Posterior vena cava (tissue), 2 donors: ENCODE data around the gene TMEM45A. TPM values are rescaled to one million over a fixed set of nuclear protein-coding genes. Genes with fewer than 3 reads are reported as not detected.
"Not testable (repeated sequence)": the region's sequence is repeated elsewhere in the genome, so short reads cannot be mapped to it uniquely, and the experiment has no call there.

Experiments used
- DNase-seq: peaks from one replicate; pipeline ENCODE4 v3.0.0-alpha.2; 2020; ENCODE audit warnings: low spot score
- intact Hi-C, 2 donors: fragments of 100-400 bp; cut with DNase I; formaldehyde crosslinking; loops; one replicate each; pipeline versions ENCODE4 v1.14.1 to v1.14.2; 2022 to 2023
- total RNA-seq, 2 donors: library from RNA; stranded (reverse); fragmentation: NEBNext Ultra II Directional; extraction: Animal tissue kit (Norgen Biotek cat#: 25700); gene quantifications; one replicate each; pipeline ENCODE4 v1.2.1, GENCODE V29; 2021
- donor health status: DM: yes; HTN: yes; CAD: no.
- donor health status: DM: yes; HTN: yes; CAD: no.

Gene TMEM45A
- total RNA-seq, 2 donors from 2014 or later, result 34.5 to 75.3 TPM

DNA sequence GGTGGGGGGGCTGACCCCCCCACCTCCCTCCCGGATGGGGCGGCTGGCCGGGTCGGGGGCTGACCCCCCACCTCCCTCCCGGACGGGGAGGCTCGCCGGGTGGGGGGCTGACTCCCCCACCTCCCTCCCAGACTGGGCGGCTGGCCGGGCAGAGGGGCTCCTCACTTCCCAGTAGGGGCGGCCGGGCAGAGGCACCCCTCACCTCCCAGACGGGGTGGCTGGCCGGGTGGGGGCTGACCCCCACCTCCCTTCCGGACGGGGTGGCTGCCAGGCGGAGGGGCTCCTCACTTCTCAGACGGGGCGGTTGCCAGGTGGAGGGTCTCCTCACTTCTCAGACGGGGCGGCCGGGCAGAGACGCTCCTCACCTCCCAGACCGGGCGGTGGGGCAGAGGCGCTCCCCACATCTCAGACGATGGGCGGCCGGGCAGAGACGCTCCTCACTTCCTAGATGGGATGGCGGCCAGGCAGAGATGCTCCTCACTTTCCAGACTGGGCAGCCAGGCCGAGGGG is 14.5 kb upstream of the TMEM45A start:
- DNase-seq, intact Hi-C loops: not testable (repeated sequence)

DNA sequence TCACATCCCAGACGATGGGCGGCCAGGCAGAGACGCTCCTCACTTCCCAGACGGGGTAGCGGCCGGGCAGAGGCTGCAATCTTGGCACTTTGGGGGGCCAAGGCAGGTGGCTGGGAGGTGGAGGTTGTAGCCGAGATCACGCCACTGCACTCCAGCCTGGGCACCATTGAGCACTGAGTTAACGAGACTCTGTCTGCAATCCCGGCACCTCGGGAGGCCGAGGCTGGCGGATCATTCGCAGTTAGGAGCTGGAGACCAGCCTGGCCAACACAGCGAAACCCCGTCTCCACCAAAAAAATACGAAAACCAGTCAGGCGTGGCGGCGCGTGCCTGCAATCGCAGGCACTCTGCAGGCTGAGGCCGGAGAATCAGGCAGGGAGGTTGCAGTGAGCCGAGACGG is 13.9 kb upstream of the TMEM45A start:
- intact Hi-C loops, DNase-seq: not testable (repeated sequence)

GRCh38 chr3:100480081-100480480 is 12.3 kb upstream of the TMEM45A start:
- DNase-seq, result no peak
- intact Hi-C loops, result no loop called here

DNA sequence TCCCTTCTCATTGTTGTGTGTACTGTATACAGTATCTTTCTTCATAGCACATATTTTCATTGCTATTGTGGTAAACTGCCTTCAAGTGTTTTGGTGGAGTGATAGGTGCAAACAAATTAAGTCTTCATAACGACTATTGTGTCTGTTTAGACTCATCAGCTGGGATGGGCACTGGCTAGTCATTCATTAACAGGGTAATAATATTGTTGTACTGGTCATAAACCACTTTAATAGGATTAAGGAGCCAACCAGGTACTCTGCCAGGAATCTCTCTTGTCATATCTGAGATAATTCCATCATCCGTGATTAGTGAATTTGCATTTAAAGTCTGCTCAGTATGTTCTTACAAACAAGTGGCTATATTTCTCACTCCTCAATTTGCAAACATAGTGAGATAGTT is 10.2 kb upstream of the TMEM45A start:
- no peak for DNase-seq

DNA sequence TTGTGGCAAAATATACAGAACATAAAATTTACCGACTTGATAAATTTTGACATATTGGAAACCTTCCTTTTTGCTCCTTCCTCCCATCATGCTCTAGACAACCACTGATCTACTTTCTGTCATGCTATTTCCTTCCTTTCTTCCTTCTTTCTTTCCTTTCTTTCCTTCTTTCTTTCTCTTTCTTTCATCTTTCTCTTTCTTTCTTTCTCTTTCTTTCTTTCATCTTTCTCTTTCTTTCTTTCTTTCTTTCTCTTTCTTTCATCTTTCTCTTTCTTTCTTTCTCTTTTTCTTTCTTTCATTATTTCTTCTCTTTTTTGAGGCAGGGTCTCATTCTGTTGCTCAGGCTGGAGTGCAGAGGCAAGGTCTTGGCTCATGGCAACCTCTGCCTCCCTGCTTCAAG is 8.9 kb upstream of the TMEM45A start:
- intact Hi-C loops, result no loop called here
- no peak for DNase-seq

More for the DNA sequence above, 10.2 kb upstream of the TMEM45A start:
- intact Hi-C loops, result no loop called here

GRCh38 chr3:100486808-100487207 is 5.6 kb upstream of the TMEM45A start:
- no peak for DNase-seq
- intact Hi-C loops, result no loop called here

DNA sequence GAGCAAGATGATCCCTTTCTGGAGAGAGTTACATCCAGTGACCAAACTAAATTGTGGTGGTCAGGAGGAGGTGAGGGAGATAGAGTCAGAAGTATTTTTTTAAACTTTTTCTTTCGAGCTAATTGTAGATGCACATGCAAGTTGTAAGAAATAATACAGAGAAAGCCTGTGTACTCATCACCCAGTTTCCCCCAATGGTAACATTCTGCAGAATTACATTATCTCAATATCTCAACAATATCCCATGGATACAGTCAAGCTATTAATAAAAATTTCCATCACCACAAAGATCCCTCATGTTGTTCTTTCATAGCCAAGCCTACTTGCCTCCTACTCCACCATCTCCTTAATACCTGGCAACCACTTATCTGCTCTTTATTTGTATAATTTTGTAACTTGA is 3.3 kb upstream of the TMEM45A start:
- intact Hi-C loops, result no loop called here

DNA sequence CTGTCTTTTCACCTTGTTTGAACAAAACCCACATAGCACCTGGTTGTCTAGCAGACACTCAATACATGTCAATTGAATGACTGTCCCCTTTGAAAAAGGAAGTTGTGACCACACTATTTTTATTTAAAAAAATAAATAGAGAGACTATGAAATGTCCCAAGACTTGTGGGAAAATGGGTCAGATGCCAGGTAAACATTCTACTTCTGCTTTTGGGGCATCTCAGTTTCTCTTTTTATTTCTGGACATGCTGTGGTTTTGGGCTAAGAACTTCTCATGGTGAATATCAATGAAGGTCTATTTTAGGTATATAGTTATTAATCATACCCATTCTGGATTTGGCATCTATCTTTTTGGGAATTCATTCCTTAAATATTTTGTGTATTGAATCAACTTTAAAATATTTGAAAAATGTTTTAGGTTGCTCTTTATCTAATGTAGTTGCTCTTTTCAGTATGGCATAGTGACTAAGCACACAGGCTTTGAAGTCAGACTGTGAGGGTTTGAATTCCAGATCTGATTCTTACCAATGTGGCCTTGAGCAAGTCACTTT is 4.4 kb downstream of the TMEM45A start:
- intact Hi-C loops, result no loop called here
- DNase-seq, result no peak

More for the DNA sequence above, 3.3 kb upstream of the TMEM45A start:
- DNase-seq, result no peak

GRCh38 chr3:100499651-100500050 is 7.2 kb downstream of the TMEM45A start:
- intact Hi-C loops, result no loop called here
- DNase-seq, result no peak

GRCh38 chr3:100500320-100500880 is 8.0 kb downstream of the TMEM45A start:
- DNase-seq, result no peak
- intact Hi-C loops, result no loop called here

DNA sequence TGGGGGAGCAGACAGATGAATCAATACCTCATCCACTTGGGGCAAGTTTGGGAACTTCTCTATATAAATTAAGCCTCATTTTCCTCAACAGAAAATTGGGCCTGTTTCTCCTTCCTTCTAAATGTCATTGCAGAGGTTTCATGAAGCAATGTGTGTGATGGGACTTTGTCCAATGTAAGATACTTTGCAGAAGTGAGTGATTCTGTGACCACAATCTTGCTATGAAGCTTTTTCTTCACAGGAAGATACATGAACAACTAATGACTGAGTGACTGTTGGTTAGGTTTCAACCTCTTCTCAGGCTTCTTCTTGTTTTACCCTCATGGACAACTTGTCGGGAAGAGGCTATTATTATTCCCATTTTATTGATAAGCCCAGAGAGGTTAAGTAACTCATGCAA is 11.0 kb downstream of the TMEM45A start:
- intact Hi-C loops, result no loop called here
- DNase-seq, result no peak

- DNase-seq, result no peak
- intact Hi-C loops, result no loop called here
Observed at GRCh38 chr3:100506355-100506754, 13.9 kb downstream of the TMEM45A start.

DNA sequence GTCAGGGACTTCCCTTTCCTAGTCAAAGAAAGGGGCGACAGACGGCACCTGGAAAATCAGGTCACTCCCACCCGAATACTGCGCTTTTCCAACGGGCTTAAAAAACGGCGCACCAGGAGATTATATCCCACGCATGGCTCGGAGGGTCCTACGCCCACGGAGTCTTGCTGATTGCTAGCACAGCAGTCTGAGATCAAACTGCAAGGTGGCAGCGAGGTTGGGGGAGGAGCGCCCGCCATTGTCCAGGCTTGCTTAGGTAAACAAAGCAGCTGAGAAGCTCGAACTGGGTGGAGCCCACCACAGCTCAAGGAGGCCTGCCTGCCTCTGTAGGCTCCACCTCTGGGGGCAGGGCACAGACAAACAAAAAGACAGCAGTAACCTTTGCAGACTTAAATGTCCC is 17.4 kb downstream of the TMEM45A start:
- DNase-seq, intact Hi-C loops: not testable (repeated sequence)

DNA sequence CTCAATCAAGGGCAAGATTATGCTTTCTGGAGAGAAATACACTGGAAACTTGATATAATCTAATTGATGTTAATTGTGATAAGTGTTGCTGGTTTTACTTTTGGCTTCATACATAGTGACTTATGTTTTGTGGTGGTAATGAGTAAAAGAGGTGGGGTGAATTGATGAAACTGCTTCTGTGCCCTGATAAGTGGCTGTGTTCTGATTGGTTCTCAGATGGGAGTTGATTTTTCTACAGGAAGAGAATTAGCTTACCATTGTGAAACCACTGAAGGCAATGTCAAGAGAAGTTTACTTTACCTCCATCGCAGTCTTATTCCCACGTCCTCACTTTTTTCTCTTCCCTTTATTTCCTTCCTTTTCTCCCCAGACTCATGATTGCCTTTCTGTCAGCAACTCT is 23.8 kb downstream of the TMEM45A start:
- intact Hi-C loops, result no loop called here
- no peak for DNase-seq

- no peak for DNase-seq
- intact Hi-C loops, result no loop called here
Observed at GRCh38 chr3:100516838-100517237, 24.4 kb downstream of the TMEM45A start.

DNA sequence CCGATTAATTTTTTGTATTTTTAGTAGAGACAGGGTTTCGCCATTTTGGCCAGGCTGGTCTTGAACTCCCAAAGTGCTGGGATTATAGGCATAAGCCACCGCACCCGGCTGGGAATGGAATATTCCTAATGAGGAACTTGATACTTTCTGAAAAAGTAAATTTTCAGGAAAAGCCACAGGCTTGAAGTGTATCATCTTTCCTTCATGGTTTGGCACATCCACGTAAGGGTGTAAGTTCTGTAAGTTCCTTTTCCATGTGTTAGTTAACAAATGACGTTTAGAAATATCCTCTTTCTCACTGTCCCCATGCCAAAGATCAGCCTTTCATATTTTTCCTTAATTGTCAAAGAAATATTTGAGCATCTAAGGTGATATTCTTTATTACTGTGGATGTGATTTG is 24.9 kb downstream of the TMEM45A start:
- intact Hi-C loops, result no loop called here
- DNase-seq, result no peak

DNA sequence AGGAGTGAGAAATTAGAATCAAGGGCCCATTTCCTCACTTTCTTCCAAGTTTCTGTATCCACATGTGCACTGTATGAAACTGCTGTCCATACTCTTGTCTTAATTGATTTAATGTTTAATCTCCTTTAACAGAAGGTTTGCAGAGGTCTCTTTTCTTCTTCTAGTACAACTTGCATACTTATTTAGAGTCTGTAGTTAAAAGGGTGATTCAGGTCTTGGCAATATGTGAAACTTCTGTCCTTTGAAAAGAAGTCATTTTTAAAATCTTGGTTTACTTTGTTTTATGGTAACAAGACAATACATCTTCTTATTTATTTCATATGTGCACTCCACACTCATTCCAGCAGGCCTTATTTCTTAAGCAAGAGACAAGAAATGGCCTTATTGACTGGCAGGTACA is 25.8 kb downstream of the TMEM45A start:
- intact Hi-C loops, result no loop called here
- no peak for DNase-seq

DNA sequence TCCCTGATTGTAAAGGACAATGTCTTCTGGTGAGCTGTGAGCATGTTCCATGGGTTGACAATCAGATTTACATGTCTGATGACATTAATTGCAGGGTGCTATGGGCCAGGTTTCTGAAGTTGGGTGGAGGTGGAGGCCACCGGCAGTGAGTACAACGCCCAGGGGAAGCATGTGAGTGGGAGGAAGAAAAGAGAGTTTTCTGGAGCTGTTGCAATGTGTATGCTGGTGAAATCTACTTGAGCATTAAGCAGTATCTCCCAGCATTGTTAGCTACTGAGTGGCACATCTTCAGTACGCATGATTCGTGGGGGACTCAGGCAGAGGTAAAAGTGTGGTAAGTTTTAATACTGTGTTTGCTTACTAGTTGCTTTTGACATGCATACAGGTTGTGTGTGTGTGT is 26.6 kb downstream of the TMEM45A start:
- intact Hi-C loops, result no loop called here
- DNase-seq, result no peak

GRCh38 chr3:100521439-100521845 is 29.0 kb downstream of the TMEM45A start:
- DNase-seq, result no peak

GRCh38 chr3:100522125-100522524 is 29.7 kb downstream of the TMEM45A start:
- intact Hi-C loops, result no loop called here
- DNase-seq, result no peak

More at GRCh38 chr3:100521439-100521845, 29.0 kb downstream of the TMEM45A start:
- intact Hi-C loops, result no loop called here

- DNase-seq, result no peak
- intact Hi-C loops, result no loop called here
Observed at GRCh38 chr3:100523050-100523760, 30.8 kb downstream of the TMEM45A start.
